H1 (cell line): ENCODE measurements around the gene ST6GALNAC5. TPM values are rescaled to one million over a fixed set of nuclear protein-coding genes. Genes with fewer than 3 reads are reported as not detected.

Experiments
- CTCF ChIA-PET: fragments of 300-600 bp; sonication (Branson Sonifier 250); formaldehyde crosslinking; loops from one replicate; lab custom pipeline; 2021; ENCODE audit not compliant: partially characterized antibody; lab: Charles Lee
- POLR2A ChIA-PET: fragments of 300-600 bp; sonication (Branson Sonifier 250); formaldehyde crosslinking; loops from one replicate; lab custom pipeline; 2021; ENCODE audit warnings: inconsistent platforms; ENCODE audit not compliant: partially characterized antibody; lab: Charles Lee
- DNase-seq, 2 experiments: peaks; one replicate each; pipeline versions ENCODE4 v3.0.0 to v3.0.0-alpha.2; 2010 to 2022; ENCODE audit warnings: low spot score in 2 of 2, low read depth in 1 of 2, mixed read lengths in 1 of 2
- FAIRE-seq: peaks from 2 replicates; lab custom pipeline; 2011; peaks lifted over from hg19 to GRCh38; lab: Jason Lieb, UNC
- H2AFZ ChIP-seq: 2 replicates; pipeline ENCODE4 v1.8.1; 2012; ENCODE audit warnings: low read length, inconsistent platforms
- H2AK5ac ChIP-seq: 2 replicates; pipeline ENCODE4 v1.6.1; 2013; ENCODE audit warnings: low read depth, low read length
- H2BK120ac ChIP-seq: replicated peaks from 2 replicates; pipeline ENCODE3; 2013; ENCODE audit warnings: low read depth, low read length, inconsistent platforms
- H2BK12ac ChIP-seq: 2 replicates; pipeline ENCODE4 v1.6.1; 2013; ENCODE audit warnings: low read depth, low read length
- H2BK15ac ChIP-seq: 2 replicates; pipeline ENCODE4 v1.6.1; 2013; ENCODE audit warnings: low read length
- H2BK20ac ChIP-seq: 2 replicates; pipeline ENCODE4 v1.6.1; 2013; ENCODE audit warnings: low read length
- H2BK5ac ChIP-seq: 2 replicates; pipeline ENCODE4 v1.6.1; 2013; ENCODE audit warnings: low read depth, low read length
- H3K14ac ChIP-seq: 2 replicates; pipeline ENCODE4 v1.6.1; 2013; ENCODE audit warnings: inconsistent platforms; ENCODE audit not compliant: insufficient read length
- H3K18ac ChIP-seq: 2 replicates; pipeline ENCODE4 v1.6.1; 2013; ENCODE audit warnings: low read length; ENCODE audit errors: extremely low read depth
- H3K23ac ChIP-seq: 2 replicates; pipeline ENCODE4 v1.6.1; 2013; ENCODE audit warnings: inconsistent platforms; ENCODE audit not compliant: insufficient read length
- H3K23me2 ChIP-seq: 2 replicates; pipeline ENCODE4 v1.6.1; 2013; ENCODE audit warnings: low read depth, low read length
- H3K27ac ChIP-seq: 2 replicates; pipeline ENCODE4 v1.6.1; 2011; ENCODE audit warnings: low read depth, low read length, inconsistent platforms
- H3K27me3 ChIP-seq, 4 experiments: replicated peaks in 1 of 4; 1 replicate in 1 of 4; 2 replicates in 3 of 4; pipeline versions ENCODE4 v1.6.1 to v1.8.1; 2011 to 2013; ENCODE audit warnings: low read length in 3 of 4, mild to moderate bottlenecking in 3 of 4, inconsistent platforms in 2 of 4, mixed read lengths in 2 of 4, moderate library complexity in 1 of 4; ENCODE audit not compliant: control insufficient read depth in 3 of 4, insufficient read depth in 3 of 4; ENCODE audit errors: extremely low read depth in 1 of 4
- H3K36me3 ChIP-seq, 4 experiments: 2 replicates each; pipeline versions ENCODE4 v1.6.1 to v1.8.1; 2011 to 2013; ENCODE audit warnings: mild to moderate bottlenecking in 4 of 4, low read length in 3 of 4, moderate library complexity in 2 of 4, control low read depth in 1 of 4, inconsistent platforms in 1 of 4; ENCODE audit not compliant: insufficient read depth in 4 of 4, control insufficient read depth in 2 of 4
- H3K4ac ChIP-seq: replicated peaks from 2 replicates; pipeline ENCODE3; 2013; ENCODE audit warnings: low read length, low read depth, mixed read lengths, inconsistent platforms; ENCODE audit not compliant: insufficient read length
- H3K4me1 ChIP-seq, 4 experiments: replicated peaks in 1 of 4; 1 replicate in 1 of 4; 2 replicates in 3 of 4; pipeline versions ENCODE4 v1.6.1 to v1.8.1; 2011 to 2013; ENCODE audit warnings: low read length in 3 of 4, inconsistent platforms in 2 of 4, mixed read lengths in 1 of 4; ENCODE audit not compliant: insufficient read depth in 4 of 4, control insufficient read depth in 3 of 4
- H3K4me2 ChIP-seq, 2 experiments: 2 replicates each; pipeline versions ENCODE4 v1.6.1 to v1.8.1; 2011 to 2013; ENCODE audit warnings: low read depth in 2 of 2, low read length in 2 of 2, control low read depth in 1 of 2, inconsistent platforms in 1 of 2, mild to moderate bottlenecking in 1 of 2; ENCODE audit not compliant: insufficient read depth in 1 of 2
- H3K4me3 ChIP-seq, 4 experiments: fragments of 200-600, 300-600 bp in 1 of 4; sonication (generic), shearing (Covaris generic), sonication (Bioruptor Twin) in 1 of 4; 2 replicates each; pipeline versions ENCODE4 v1.5.1 to v1.8.1; 2011 to 2016; ENCODE audit warnings: low read length in 4 of 4, low read depth in 3 of 4, control low read depth in 2 of 4, inconsistent platforms in 2 of 4, mild to moderate bottlenecking in 2 of 4, mixed read lengths in 1 of 4, moderate library complexity in 1 of 4; ENCODE audit not compliant: insufficient read depth in 2 of 4; ENCODE audit errors: extremely low read depth in 1 of 4
- H3K56ac ChIP-seq: replicated peaks from 2 replicates; pipeline ENCODE3; 2013; ENCODE audit warnings: low read depth, mild to moderate bottlenecking, mixed read lengths, low read length, inconsistent platforms; ENCODE audit not compliant: insufficient read length
- H3K79me1 ChIP-seq: 2 replicates; pipeline ENCODE4 v1.6.1; 2013; ENCODE audit warnings: low read depth, low read length, control low read depth
- H3K79me2 ChIP-seq, 2 experiments: 2 replicates each; pipeline versions ENCODE4 v1.6.1 to v1.8.1; 2012 to 2013; ENCODE audit warnings: low read length in 2 of 2, mild to moderate bottlenecking in 2 of 2, inconsistent platforms in 1 of 2; ENCODE audit not compliant: insufficient read depth in 2 of 2, control insufficient read depth in 1 of 2
- H3K9ac ChIP-seq, 4 experiments: replicated peaks in 1 of 4; 1 replicate in 1 of 4; 2 replicates in 3 of 4; pipeline versions ENCODE4 v1.6.1 to v1.8.1; 2011 to 2013; ENCODE audit warnings: low read depth in 3 of 4, low read length in 3 of 4, control low read depth in 2 of 4, mild to moderate bottlenecking in 2 of 4, moderate library complexity in 2 of 4, inconsistent platforms in 1 of 4; ENCODE audit errors: extremely low read depth in 1 of 4
- H3K9me3 ChIP-seq, 2 experiments: 2 replicates each; pipeline versions ENCODE4 v1.6.1 to v1.8.1; 2012 to 2013; ENCODE audit warnings: mild to moderate bottlenecking in 2 of 2, moderate library complexity in 2 of 2, control low read depth in 1 of 2, inconsistent platforms in 1 of 2, low read depth in 1 of 2, low read length in 1 of 2, mixed read lengths in 1 of 2; ENCODE audit not compliant: insufficient read depth in 2 of 2
- H4K20me1 ChIP-seq, 2 experiments: replicated peaks in 1 of 2; 2 replicates each; pipeline versions ENCODE3 to v1.8.1; 2011 to 2013; ENCODE audit warnings: inconsistent platforms in 2 of 2, low read length in 2 of 2, mild to moderate bottlenecking in 1 of 2; ENCODE audit not compliant: insufficient read depth in 2 of 2, control insufficient read depth in 1 of 2
- H4K5ac ChIP-seq: 2 replicates; pipeline ENCODE4 v1.6.1; 2013; ENCODE audit warnings: low read length, low read depth, mixed read lengths, inconsistent platforms; ENCODE audit not compliant: insufficient read length
- H4K8ac ChIP-seq: 2 replicates; pipeline ENCODE4 v1.8.0; 2013; ENCODE audit warnings: mild to moderate bottlenecking, moderate library complexity, low read length, inconsistent platforms; ENCODE audit not compliant: insufficient read depth; ENCODE audit errors: extremely low read depth
- H4K91ac ChIP-seq: replicated peaks from 2 replicates; pipeline ENCODE3; 2013; ENCODE audit warnings: low read length, mixed read lengths, inconsistent platforms; ENCODE audit not compliant: insufficient read length
- JUN ChIP-seq: IDR thresholded peaks from 2 replicates; pipeline ENCODE4 v1.6.1; 2011; ENCODE audit warnings: low read depth, mild to moderate bottlenecking, improper control_type of control experiment, low read length
- SP1 ChIP-seq: IDR thresholded peaks from 2 replicates; pipeline ENCODE4 v1.6.1; 2011; ENCODE audit warnings: low read depth, low read length
- YY1 ChIP-seq: IDR thresholded peaks from 2 replicates; pipeline ENCODE4 v1.6.1; 2011; ENCODE audit warnings: low read depth, mild to moderate bottlenecking, low read length
- WGBS, 2 experiments: shearing (Covaris generic) in 1 of 2; methylation state at CpG; one replicate each; pipeline versions ENCODE4 v1.1.6 to v1.1.7; 2013 to 2015; ENCODE audit warnings: low lambda C conversion rate in 2 of 2, mixed read lengths in 2 of 2, inconsistent platforms in 1 of 2, low coverage in 1 of 2, missing lambda C conversion rate in 1 of 2; ENCODE audit not compliant: insufficient replicate concordance in 2 of 2, insufficient coverage in 1 of 2, insufficient read length in 1 of 2; ENCODE audit errors: extremely low coverage in 1 of 2, missing lambda C conversion rate in 1 of 2; 5-methylcytosine and 5-hydroxymethylcytosine counted together
- polyA plus RNA-seq, 7 experiments: library from polyadenylated mRNA; depleted of rRNA in 3 of 7; stranded (reverse) in 5 of 7; unstranded in 2 of 7; fragments of >200 nt in 5 of 7; fragments of 200-250 nt in 2 of 7; gene quantifications; 1 replicate in 5 of 7; 2 replicates in 1 of 7; 4 replicates in 1 of 7; pipeline versions ENCODE4 v1.2.1 to v1.2.3, GENCODE V29; 2011 to 2013; ENCODE audit warnings: missing spikeins in 2 of 7, mixed read lengths in 2 of 7
- total RNA-seq: library from RNA; stranded (reverse); fragmentation: NEBNext Ultra II Directional; extraction: Animal tissue kit (Norgen Biotek cat#: 25700); gene quantifications from 2 replicates; pipeline ENCODE4 v1.2.1, GENCODE V29; 2021

The ST6GALNAC5 gene
- total and polyA plus RNA-seq, 2 of the 8 experiments (the other 6 are each of a cell fraction or from before 2014, with no cell fraction given), result 6.2 to 7.3 TPM

- CTCF ChIA-PET, result interaction anchor here (1.4 kb wide), 1 partner anchor 9 kb away, joined by 4 read pairs; no protein-coding TSS in a partner anchor
- 28% methylated on average over 3 of the region's 3 CpGs; no CpG with 5 or more reads in 1 of the 2 experiments for WGBS, 2 experiments
- no peak for TF ChIP-seq YY1
- no peak for TF ChIP-seq SP1
- TF ChIP-seq JUN, result no peak
Measured at GRCh38 chr1:76854255-76854654, 13.0 kb upstream of the ST6GALNAC5 start.

More at GRCh38 chr1:76854255-76854654, 13.0 kb upstream of the ST6GALNAC5 start:
- Histone ChIP-seq H2BK15ac (no peak overlapping the region), H3K27me3 (peaks cover 0 to 4% (median 1%) of the 10 kb centered on the region in 4 experiments; a peak in 5 of 7 replicates), H3K23me2 (no peaks in the 10 kb centered on the region; the same call in 1 of the 2 replicates), H3K14ac (no peak overlapping the region), H2BK120ac (no peak overlapping the region), H3K36me3 (no peaks in the 10 kb centered on the region), H3K27ac (no peak overlapping the region), H2BK12ac (no peak overlapping the region; the same call in 1 of the 2 replicates), H3K4me3 (peak overlapping the region in 1 of 4 experiments; percentile 18; a peak in 1 of 8 replicates), H3K79me2 (no peaks in the 10 kb centered on the region), H3K4ac (no peak overlapping the region), H3K23ac (no peak overlapping the region), H3K4me1 (peaks cover 0 to 10% (median 8%) of the 10 kb centered on the region in 4 experiments; a peak in 4 of 7 replicates), H2BK5ac (no peak overlapping the region), H4K8ac (no peak overlapping the region), H3K79me1 (no peaks in the 10 kb centered on the region), H3K18ac (0 out of 2 replicates have a peak overlapping the region, but pooled peaks have one; percentile 20), H4K91ac (no peak overlapping the region), H3K9ac (no peak overlapping the region; a peak in 1 of 7 replicates), H4K20me1 (no peaks in the 10 kb centered on the region), H3K56ac (no peak overlapping the region), H3K4me2 (peak overlapping the region; percentile 47 to 57), H2AFZ (no peak overlapping the region), H2BK20ac (no peak overlapping the region), H4K5ac (no peak overlapping the region), H2AK5ac (no peak overlapping the region), H3K9me3 (no peaks in the 10 kb centered on the region)
- DNase-seq (no peak), FAIRE-seq (peak; percentile 90)
- POLR2A ChIA-PET, result interaction anchor here (2.0 kb wide), 1 partner anchor 14 kb away, joined by 4 read pairs; no protein-coding TSS in a partner anchor
